Measurements from ENCODE around the gene RFC4. TPM values are rescaled to one million over a fixed set of nuclear protein-coding genes. Genes with fewer than 3 reads are reported as not detected.
A peak's percentile ranks its signal among the peaks of the same experiment; 100 is the strongest.

RFC4 gene
- total RNA-seq, 1 donor from 2014 or later: 105 TPM

DNA sequence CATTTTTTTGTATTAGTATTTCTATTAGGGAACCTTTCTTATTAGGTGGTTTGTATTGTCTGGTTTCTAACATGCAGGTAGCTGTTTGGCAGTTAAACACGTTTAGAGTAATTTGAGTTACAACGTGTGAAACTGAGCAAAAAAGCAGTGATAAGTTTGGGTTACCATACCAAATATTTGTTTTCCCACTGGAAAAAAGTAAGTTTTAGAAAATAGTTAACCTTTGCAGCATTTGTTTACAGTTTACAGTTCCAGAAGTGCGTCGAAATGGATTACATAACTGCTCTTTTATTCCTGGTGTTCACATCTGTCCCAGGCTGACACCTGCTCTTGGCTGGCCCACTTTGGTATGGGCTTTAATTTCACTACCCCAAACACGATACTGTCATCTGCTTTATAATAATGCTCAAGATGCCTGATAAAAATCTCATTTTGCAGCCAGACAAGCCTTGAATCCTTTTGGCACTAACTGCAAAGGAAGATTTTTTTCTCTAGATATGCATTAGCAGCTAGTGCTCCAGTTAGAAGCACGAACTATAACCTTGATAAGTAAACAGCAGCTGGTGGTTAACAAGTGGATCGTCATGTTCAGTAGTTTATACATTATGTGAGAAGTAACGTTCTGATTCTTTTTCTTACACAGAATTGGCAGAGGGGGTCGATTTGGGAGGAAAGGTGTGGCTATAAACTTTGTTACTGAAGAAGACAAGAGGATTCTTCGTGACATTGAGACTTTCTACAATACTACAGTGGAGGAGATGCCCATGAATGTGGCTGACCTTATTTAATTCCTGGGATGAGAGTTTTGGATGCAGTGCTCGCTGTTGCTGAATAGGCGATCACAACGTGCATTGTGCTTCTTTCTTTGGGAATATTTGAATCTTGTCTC lies 17.6 kb downstream of the RFC4 start:
- H3K4me3 Mint-ChIP-seq: peak overlapping the region; percentile 99
- peaks cover 55% of the 10 kb centered on the region for H3K36me3 Mint-ChIP-seq (ENCODE audit: low read depth)
- no peak for DNase-seq (ENCODE audit: low read depth, low spot score)
- no peaks in the 10 kb centered on the region for H3K9me3 Mint-ChIP-seq
- H3K27me3 Mint-ChIP-seq (ENCODE audit: low read depth): peaks cover 9% of the 10 kb centered on the region
- H3K27ac Mint-ChIP-seq (ENCODE audit: unreplicated experiment): peak overlapping the region; percentile 9
- TF ChIP-seq, protein P1, sequence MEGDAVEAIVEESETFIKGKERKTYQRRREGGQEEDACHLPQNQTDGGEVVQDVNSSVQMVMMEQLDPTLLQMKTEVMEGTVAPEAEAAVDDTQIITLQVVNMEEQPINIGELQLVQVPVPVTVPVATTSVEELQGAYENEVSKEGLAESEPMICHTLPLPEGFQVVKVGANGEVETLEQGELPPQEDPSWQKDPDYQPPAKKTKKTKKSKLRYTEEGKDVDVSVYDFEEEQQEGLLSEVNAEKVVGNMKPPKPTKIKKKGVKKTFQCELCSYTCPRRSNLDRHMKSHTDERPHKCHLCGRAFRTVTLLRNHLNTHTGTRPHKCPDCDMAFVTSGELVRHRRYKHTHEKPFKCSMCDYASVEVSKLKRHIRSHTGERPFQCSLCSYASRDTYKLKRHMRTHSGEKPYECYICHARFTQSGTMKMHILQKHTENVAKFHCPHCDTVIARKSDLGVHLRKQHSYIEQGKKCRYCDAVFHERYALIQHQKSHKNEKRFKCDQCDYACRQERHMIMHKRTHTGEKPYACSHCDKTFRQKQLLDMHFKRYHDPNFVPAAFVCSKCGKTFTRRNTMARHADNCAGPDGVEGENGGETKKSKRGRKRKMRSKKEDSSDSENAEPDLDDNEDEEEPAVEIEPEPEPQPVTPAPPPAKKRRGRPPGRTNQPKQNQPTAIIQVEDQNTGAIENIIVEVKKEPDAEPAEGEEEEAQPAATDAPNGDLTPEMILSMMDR (conservative IDR thresholded peaks at IDR 0.05): no peak
- peaks cover 48% of the 10 kb centered on the region for H3K4me1 Mint-ChIP-seq

DNA sequence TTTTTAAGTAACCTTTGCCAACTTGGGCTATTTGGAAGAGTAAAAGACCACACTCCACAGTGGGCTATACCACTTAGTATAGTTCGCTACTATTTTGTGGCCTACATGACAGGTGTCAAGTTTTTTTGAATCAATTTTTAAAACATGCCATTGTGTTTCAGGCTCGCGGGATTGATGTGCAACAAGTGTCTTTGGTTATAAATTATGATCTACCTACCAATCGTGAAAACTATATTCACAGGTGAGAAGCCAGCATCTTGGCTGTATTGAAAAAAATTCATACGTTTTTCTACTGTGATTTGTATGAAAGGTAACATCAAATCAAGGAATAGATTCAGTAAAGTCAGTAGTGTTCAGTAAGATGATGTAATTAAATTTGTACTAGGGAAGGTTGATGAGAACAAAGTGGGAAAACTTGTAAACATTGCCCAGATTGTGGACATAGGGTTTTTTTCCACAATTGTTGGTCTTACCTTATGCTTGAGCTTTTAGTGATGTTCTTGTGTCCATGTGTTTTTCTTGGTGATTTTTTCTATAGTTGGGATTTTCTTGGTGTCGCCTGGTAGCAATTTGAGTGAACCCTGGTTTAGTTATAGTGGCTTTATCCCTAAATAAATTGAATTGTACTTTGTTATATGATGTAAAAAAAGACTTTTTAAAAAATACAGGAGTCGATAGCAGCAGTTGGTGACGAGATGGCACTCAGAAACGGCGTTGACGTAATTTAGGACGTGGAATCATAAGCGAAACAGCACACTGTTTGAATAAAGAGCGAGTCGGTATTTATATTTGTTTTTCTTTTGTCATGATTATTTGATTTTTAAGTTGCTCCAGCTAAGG lies 18.4 kb downstream of the RFC4 start:
- Mint-ChIP-seq H3K4me3 (peak overlapping the region; percentile 99), H3K4me1 (peaks cover 53% of the 10 kb centered on the region)
- no peak for DNase-seq (ENCODE audit: low read depth, low spot score)

DNA sequence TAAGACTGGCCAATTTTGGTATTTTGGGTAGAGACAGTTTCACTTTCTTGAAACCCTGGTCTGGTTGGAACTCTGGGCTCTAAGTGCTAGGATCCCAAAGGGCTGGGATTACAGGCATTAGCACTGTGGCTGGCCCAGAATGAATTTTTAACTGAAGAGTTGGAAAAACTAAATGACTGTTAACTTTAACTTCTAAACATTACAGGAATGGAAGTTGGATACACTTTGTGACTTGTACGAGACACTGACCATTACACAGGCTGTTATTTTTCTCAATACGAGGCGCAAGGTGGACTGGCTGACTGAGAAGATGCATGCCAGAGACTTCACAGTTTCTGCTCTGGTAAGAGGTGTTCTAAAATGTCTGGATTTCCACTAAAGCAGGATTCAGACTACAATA lies 19.4 kb downstream of the RFC4 start:
- H3K36me3 Mint-ChIP-seq (ENCODE audit: low read depth): peaks cover 56% of the 10 kb centered on the region
- TF ChIP-seq, protein P1 (conservative IDR thresholded peaks at IDR 0.05): no peak
- H3K9me3 Mint-ChIP-seq: no peaks in the 10 kb centered on the region
- peaks cover 15% of the 10 kb centered on the region for H3K27me3 Mint-ChIP-seq (ENCODE audit: low read depth)
- no peak for DNase-seq (ENCODE audit: low read depth, low spot score)
- H3K27ac Mint-ChIP-seq (ENCODE audit: unreplicated experiment): no peak overlapping the region
- H3K4me1 Mint-ChIP-seq: peaks cover 62% of the 10 kb centered on the region
- H3K4me3 Mint-ChIP-seq: peak overlapping the region; percentile 99

More for the DNA sequence above, 18.4 kb downstream of the RFC4 start:
- TF ChIP-seq, protein P1 (conservative IDR thresholded peaks at IDR 0.05): no peak
- peaks cover 56% of the 10 kb centered on the region for H3K36me3 Mint-ChIP-seq (ENCODE audit: low read depth)
- peak overlapping the region; percentile 5 for H3K27ac Mint-ChIP-seq (ENCODE audit: unreplicated experiment)
- H3K9me3 Mint-ChIP-seq: no peaks in the 10 kb centered on the region
- H3K27me3 Mint-ChIP-seq (ENCODE audit: low read depth): peaks cover 15% of the 10 kb centered on the region

GRCh38 chr3:186785495-186786018 lies 20.7 kb downstream of the RFC4 start:
- TF ChIP-seq, protein P1 (conservative IDR thresholded peaks at IDR 0.05): no peak

DNA sequence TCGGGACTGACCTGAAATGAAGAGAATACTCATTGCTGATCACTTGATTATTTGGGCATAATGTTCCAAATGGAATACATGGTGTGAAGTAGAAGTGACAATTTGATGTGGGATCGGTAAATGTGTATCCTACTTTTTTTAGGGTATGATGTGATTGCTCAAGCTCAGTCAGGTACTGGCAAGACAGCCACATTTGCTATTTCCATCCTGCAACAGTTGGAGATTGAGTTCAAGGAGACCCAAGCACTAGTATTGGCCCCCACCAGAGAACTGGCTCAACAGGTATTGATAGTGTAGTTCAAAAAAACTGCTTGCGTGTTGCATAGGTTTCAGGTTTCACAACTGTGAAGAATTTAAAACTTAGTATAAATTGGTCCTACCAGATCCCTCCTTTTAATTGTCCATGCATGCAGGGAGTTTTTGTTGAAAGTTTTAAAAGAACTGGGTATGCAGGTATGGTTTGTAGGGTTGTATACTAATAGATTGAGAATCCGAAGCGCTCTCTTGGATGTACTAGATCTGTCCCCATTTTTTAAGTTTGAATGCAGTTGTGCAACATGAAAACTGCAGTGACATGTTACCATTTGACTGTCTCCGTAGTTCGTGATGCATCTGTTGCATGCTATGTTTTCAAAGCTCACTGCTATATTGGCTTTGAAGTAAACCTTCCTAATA lies 21.3 kb downstream of the RFC4 start:
- TF ChIP-seq, protein P1 (conservative IDR thresholded peaks at IDR 0.05): no peak
- Mint-ChIP-seq H3K27ac (ENCODE audit: unreplicated experiment) (peak overlapping the region; percentile 100), H3K36me3 (ENCODE audit: low read depth) (peaks cover 53% of the 10 kb centered on the region), H3K27me3 (ENCODE audit: low read depth) (peaks cover 15% of the 10 kb centered on the region), H3K9me3 (no peaks in the 10 kb centered on the region), H3K4me3 (peak overlapping the region; percentile 99), H3K4me1 (peaks cover 64% of the 10 kb centered on the region)
- no peak for DNase-seq (ENCODE audit: low read depth, low spot score)

More at GRCh38 chr3:186785495-186786018, 20.7 kb downstream of the RFC4 start:
- peak overlapping the region; percentile 100 for H3K27ac Mint-ChIP-seq (ENCODE audit: unreplicated experiment)
- peaks cover 15% of the 10 kb centered on the region for H3K27me3 Mint-ChIP-seq (ENCODE audit: low read depth)
- H3K36me3 Mint-ChIP-seq (ENCODE audit: low read depth): peaks cover 56% of the 10 kb centered on the region
- H3K4me3 Mint-ChIP-seq: peak overlapping the region; percentile 99
- DNase-seq (ENCODE audit: low read depth, low spot score): no peak
- no peaks in the 10 kb centered on the region for H3K9me3 Mint-ChIP-seq
- peaks cover 64% of the 10 kb centered on the region for H3K4me1 Mint-ChIP-seq
